Astrocyte (in vitro differentiated cells and primary cell): ENCODE data around the gene TBX18. TPM values are rescaled to one million over a fixed set of nuclear protein-coding genes. Genes with fewer than 3 reads are reported as not detected.
A peak's percentile ranks its signal among the peaks of the same experiment; 100 is the strongest.

Experiments used
- DNase-seq: peaks from one replicate; pipeline ENCODE4 v3.0.0-alpha.2; 2010; ENCODE audit warnings: low read depth
- FAIRE-seq: peaks from 2 replicates; lab custom pipeline; 2011; peaks lifted over from hg19 to GRCh38; lab: Jason Lieb, UNC
- H2AFZ ChIP-seq: 2 replicates; pipeline ENCODE4 v1.6.0; 2012; ENCODE audit warnings: low read depth, low read length, inconsistent platforms
- H3K27ac ChIP-seq: 2 replicates; pipeline ENCODE4 v1.5.1; 2011; ENCODE audit warnings: low read depth, low read length, inconsistent platforms
- H3K27me3 ChIP-seq: 2 replicates; pipeline ENCODE4 v1.6.0; 2011; ENCODE audit warnings: low read length, inconsistent platforms; ENCODE audit not compliant: insufficient read depth
- H3K36me3 ChIP-seq: 2 replicates; pipeline ENCODE4 v1.5.1; 2011; ENCODE audit warnings: low read length, inconsistent platforms; ENCODE audit not compliant: insufficient read depth
- H3K4me1 ChIP-seq: 2 replicates; pipeline ENCODE4 v1.5.1; 2011; ENCODE audit warnings: low read length, inconsistent platforms; ENCODE audit not compliant: insufficient read depth
- H3K4me2 ChIP-seq: 2 replicates; pipeline ENCODE4 v1.6.0; 2012; ENCODE audit warnings: low read length, inconsistent platforms
- H3K4me3 ChIP-seq: 2 replicates; pipeline ENCODE4 v1.5.1; 2011; ENCODE audit warnings: low read depth, mild to moderate bottlenecking, low read length, inconsistent platforms; ENCODE audit not compliant: insufficient read depth
- H3K79me2 ChIP-seq: 2 replicates; pipeline ENCODE4 v1.6.0; 2012; ENCODE audit warnings: mild to moderate bottlenecking, low read length, inconsistent platforms; ENCODE audit not compliant: insufficient read depth
- H3K9ac ChIP-seq: 2 replicates; pipeline ENCODE4 v1.6.0; 2012; ENCODE audit warnings: mild to moderate bottlenecking, low read length, inconsistent platforms
- H3K9me3 ChIP-seq: 2 replicates; pipeline ENCODE4 v1.5.1; 2012; ENCODE audit warnings: low read depth, mild to moderate bottlenecking, low read length, inconsistent platforms; ENCODE audit not compliant: insufficient read depth
- H4K20me1 ChIP-seq: 2 replicates; pipeline ENCODE4 v1.6.0; 2012; ENCODE audit warnings: low read length, inconsistent platforms; ENCODE audit not compliant: insufficient read depth
- H3K27ac Mint-ChIP-seq: one replicate; pipeline ENCODE4 v1.8.0; 2021; ENCODE audit warnings: mild to moderate bottlenecking, mixed read lengths; ENCODE audit not compliant: unreplicated experiment
- H3K27me3 Mint-ChIP-seq: one replicate; pipeline ENCODE4 v1.8.0; 2021; ENCODE audit warnings: low read depth, mixed read lengths; ENCODE audit not compliant: unreplicated experiment
- H3K36me3 Mint-ChIP-seq: one replicate; pipeline ENCODE4 v1.8.0; 2021; ENCODE audit warnings: low read depth, mixed read lengths; ENCODE audit not compliant: unreplicated experiment
- H3K4me1 Mint-ChIP-seq: one replicate; pipeline ENCODE4 v1.8.0; 2021; ENCODE audit warnings: low read depth, mixed read lengths; ENCODE audit not compliant: unreplicated experiment
- H3K4me3 Mint-ChIP-seq: one replicate; pipeline ENCODE4 v1.8.0; 2021; ENCODE audit warnings: mild to moderate bottlenecking, moderate library complexity, mixed read lengths; ENCODE audit not compliant: unreplicated experiment
- H3K9me3 Mint-ChIP-seq: one replicate; pipeline ENCODE4 v1.8.0; 2021; ENCODE audit warnings: mild to moderate bottlenecking, mixed read lengths; ENCODE audit not compliant: unreplicated experiment
- CTCF ChIP-seq: IDR thresholded peaks from 2 replicates; pipeline ENCODE4 v1.5.1; 2011; ENCODE audit warnings: low read depth, mild to moderate bottlenecking, inconsistent platforms, low read length, moderate library complexity; ENCODE audit not compliant: insufficient read depth
- EZH2 ChIP-seq: IDR thresholded peaks from 2 replicates; pipeline ENCODE4 v1.6.1; 2012; ENCODE audit warnings: mild to moderate bottlenecking, low read length, inconsistent platforms; ENCODE audit not compliant: insufficient read depth
- total RNA-seq: library from RNA; stranded (reverse); gene quantifications from 2 replicates; pipeline ENCODE4 v1.2.1, GENCODE V29; 2021

The TBX18 gene
- total RNA-seq, 1 donor from 2014 or later = 12.5 TPM

DNA sequence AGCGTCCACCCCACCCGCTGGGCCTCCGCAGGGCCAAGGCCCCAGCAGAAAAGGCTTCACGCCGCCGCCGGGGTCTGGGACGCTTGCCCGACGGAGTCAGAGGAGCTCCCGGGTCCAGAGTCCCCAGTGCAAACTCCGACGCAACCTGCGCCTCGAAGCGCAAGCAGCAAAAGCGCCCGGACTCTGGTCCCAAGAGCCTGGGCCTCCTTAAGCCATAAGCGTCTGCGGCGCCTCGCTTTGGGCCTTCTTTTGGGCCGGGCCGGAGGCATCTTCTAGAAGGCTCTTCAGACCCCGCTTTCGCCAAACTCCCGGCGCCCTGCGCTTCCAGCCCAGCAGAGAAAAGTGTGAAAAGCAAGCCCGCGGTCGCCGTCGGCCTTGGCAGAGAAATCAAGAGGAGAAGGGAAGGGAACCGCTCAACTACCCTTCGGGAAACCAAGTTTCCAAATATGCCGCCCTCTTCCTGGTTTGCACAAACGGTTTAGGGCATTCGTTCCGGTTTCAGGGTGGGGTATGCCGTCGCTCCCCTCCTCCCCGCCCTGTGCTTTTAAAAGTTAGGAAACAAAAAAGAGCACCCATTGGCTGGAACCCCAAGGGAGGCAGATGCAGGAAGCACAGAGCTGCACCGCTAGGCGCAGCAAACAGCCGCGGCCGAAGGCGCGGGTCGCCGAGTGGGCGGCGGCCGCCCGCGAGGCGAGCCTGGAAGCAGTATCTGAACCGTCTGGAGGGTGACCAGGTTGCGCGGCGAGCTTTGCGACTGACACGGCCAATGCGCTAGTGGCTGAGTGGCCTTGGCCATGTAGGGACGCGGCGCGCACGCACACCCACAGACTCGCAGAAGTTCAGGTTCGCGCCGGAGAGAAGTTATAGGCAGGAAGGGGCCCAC is 1.2 kb downstream of the TBX18 start:
- peaks cover 9% of the 10 kb centered on the region for H3K9me3 Mint-ChIP-seq
- peak overlapping the region; percentile 94 for H3K4me2 ChIP-seq
- DNase-seq (peak; percentile 44), FAIRE-seq (no peak)
- peak overlapping the region; percentile 77 for H2AFZ ChIP-seq
- peaks cover 2% of the 10 kb centered on the region for H3K36me3 Mint-ChIP-seq
- peaks cover 56% of the 10 kb centered on the region for H3K79me2 ChIP-seq
- H3K27me3 Mint-ChIP-seq = peaks cover 42% of the 10 kb centered on the region
- peaks cover 34% of the 10 kb centered on the region for H3K27me3 ChIP-seq
- peak overlapping the region; percentile 87 for H3K9ac ChIP-seq
- H3K9me3 ChIP-seq = peaks cover 8% of the 10 kb centered on the region
- peak overlapping the region; percentile 83 for H3K4me3 ChIP-seq
- peak overlapping the region; percentile 97 for H3K4me3 Mint-ChIP-seq
- H3K4me1 Mint-ChIP-seq = no peaks in the 10 kb centered on the region
- H3K27ac Mint-ChIP-seq = peak overlapping the region; percentile 85
- peak overlapping the region; percentile 78 for H3K27ac ChIP-seq
- H4K20me1 ChIP-seq = no peaks in the 10 kb centered on the region
- no peaks in the 10 kb centered on the region for H3K36me3 ChIP-seq
- TF ChIP-seq CTCF = no peak
- TF ChIP-seq EZH2 = no peak
- peaks cover 7% of the 10 kb centered on the region for H3K4me1 ChIP-seq

- Mint-ChIP-seq H3K36me3 (peaks cover 4% of the 10 kb centered on the region), H3K4me3 (peak overlapping the region; percentile 97), H3K4me1 (no peaks in the 10 kb centered on the region), H3K27ac (peak overlapping the region; percentile 62), H3K9me3 (peaks cover 4% of the 10 kb centered on the region), H3K27me3 (peaks cover 34% of the 10 kb centered on the region)
- Histone ChIP-seq H3K79me2 (peaks cover 60% of the 10 kb centered on the region), H3K4me1 (peaks cover 7% of the 10 kb centered on the region), H3K27me3 (peaks cover 25% of the 10 kb centered on the region), H3K9ac (peak overlapping the region; percentile 87), H3K27ac (peak overlapping the region; percentile 78), H4K20me1 (no peaks in the 10 kb centered on the region), H3K4me2 (peak overlapping the region; percentile 94), H3K36me3 (no peaks in the 10 kb centered on the region), H3K4me3 (peak overlapping the region; percentile 83), H3K9me3 (peaks cover 8% of the 10 kb centered on the region), H2AFZ (no peak overlapping the region)
- DNase-seq (peak; percentile 8), FAIRE-seq (no peak)
- TF ChIP-seq EZH2 (peak; percentile 16), CTCF (peak; percentile 10)
Measured at GRCh38 chr6:84762220-84763002, 2.0 kb downstream of the TBX18 start.
